PC-3 (cell line): ENCODE measurements around the gene CDK4. TPM values are rescaled to one million over a fixed set of nuclear protein-coding genes. Genes with fewer than 3 reads are reported as not detected.

ENCODE experiments used
- ATAC-seq: fragments of 200-7000 bp; cut with Tn5 transposase; 2 replicates; pipeline ENCODE4 v1.9.1; 2020; ENCODE audit warnings: mild to moderate bottlenecking, moderate library complexity
- BruUV-seq: library from RNA; stranded (reverse); fragments of 400-500 nt; replicated peaks from 2 replicates; lab custom pipeline; 2021; lab: Mats Ljungman, UMichigan
- CTCF ChIA-PET: fragments of 300-600 bp; sonication (Branson Sonifier 250); formaldehyde crosslinking; loops from one replicate; lab custom pipeline; 2022; ENCODE audit warnings: antibody characterized with exemption; lab: Charles Lee
- POLR2A ChIA-PET: fragments of 300-600 bp; sonication (Branson Sonifier 250); formaldehyde crosslinking; loops from one replicate; lab custom pipeline; 2022; ENCODE audit warnings: antibody characterized with exemption; ENCODE audit not compliant: unreplicated experiment; lab: Charles Lee
- DNase-seq: peaks from one replicate; pipeline ENCODE4 v3.0.0-alpha.2; 2015
- H2AFZ ChIP-seq: fragments of 300-600 bp; sonication (generic); 2 replicates; pipeline ENCODE4 v1.6.0; 2016; ENCODE audit warnings: antibody characterized with exemption, low read length
- H3F3A ChIP-seq: fragments of 300-600 bp; sonication (generic); one replicate; pipeline ENCODE4 v1.6.0; 2017; ENCODE audit warnings: antibody characterized with exemption, low read length, control low read depth, mild to moderate bottlenecking; ENCODE audit not compliant: unreplicated experiment
- H3K27ac ChIP-seq: fragments of 300-600 bp; sonication (generic); 2 replicates; pipeline ENCODE4 v1.5.1; 2016; ENCODE audit warnings: mild to moderate bottlenecking, low read length
- H3K27me3 ChIP-seq: fragments of 300-600 bp; sonication (generic); 2 replicates; pipeline ENCODE4 v1.6.1; 2016; ENCODE audit warnings: low read length, mixed read lengths
- H3K36me3 ChIP-seq: fragments of 300-600 bp; sonication (generic); 2 replicates; pipeline ENCODE4 v1.6.1; 2016; ENCODE audit warnings: low read depth, mixed run types, low read length, mixed read lengths
- H3K4me1 ChIP-seq: fragments of 300-600 bp; sonication (generic); 2 replicates; pipeline ENCODE4 v1.5.1; 2016; ENCODE audit warnings: low read length; ENCODE audit not compliant: insufficient read depth
- H3K4me2 ChIP-seq: fragments of 300-600 bp; sonication (generic); 2 replicates; pipeline ENCODE4 v1.6.0; 2016; ENCODE audit warnings: low read length
- H3K4me3 ChIP-seq: fragments of 300-600 bp; sonication (generic); 2 replicates; pipeline ENCODE4 v1.5.1; 2016; ENCODE audit warnings: mild to moderate bottlenecking, low read length, mixed read lengths
- H3K79me2 ChIP-seq: fragments of 300-600 bp; sonication (generic); 2 replicates; pipeline ENCODE4 v1.6.1; 2017; ENCODE audit warnings: low read length, mixed read lengths
- H3K9ac ChIP-seq: fragments of 300-600 bp; sonication (generic); 2 replicates; pipeline ENCODE4 v1.6.0; 2016; ENCODE audit warnings: mild to moderate bottlenecking, low read length
- H3K9me2 ChIP-seq: fragments of 300-600 bp; sonication (generic); replicated peaks from 2 replicates; pipeline ENCODE4 v1.6.1; 2016; ENCODE audit warnings: mixed run types, low read length, mixed read lengths
- H3K9me3 ChIP-seq: fragments of 300-600 bp; sonication (generic); 2 replicates; pipeline ENCODE4 v1.6.1; 2016; ENCODE audit warnings: low read length, mixed read lengths
- H4K20me1 ChIP-seq: fragments of 300-600 bp; sonication (generic); 2 replicates; pipeline ENCODE4 v1.6.1; 2016; ENCODE audit warnings: low read length, mixed read lengths
- EZH2 ChIP-seq: fragments of 300-600 bp; sonication (generic); IDR thresholded peaks from one replicate; pipeline ENCODE4 v1.6.1; 2017; ENCODE audit warnings: antibody characterized with exemption, mild to moderate bottlenecking, low read length; ENCODE audit not compliant: unreplicated experiment
- EZH2phosphoT487 ChIP-seq: fragments of 300-600 bp; sonication (generic); IDR thresholded peaks from 2 replicates; pipeline ENCODE4 v1.6.1; 2018; ENCODE audit warnings: mild to moderate bottlenecking, antibody characterized with exemption, low read length, borderline replicate concordance
- intact Hi-C: fragments of 100-400 bp; cut with micrococcal nuclease; formaldehyde crosslinking; loops from 2 replicates; pipeline ENCODE4 v1.9.0; 2023
- total RNA-seq: library from RNA; depleted of rRNA; stranded (reverse); fragments of >200 nt; gene quantifications from 2 replicates; pipeline ENCODE4 v1.2.3, GENCODE V29; 2014
- TF ChIP-seq, protein P1 (sequence below): fragments of 300-600 bp; sonication (generic); conservative IDR thresholded peaks from 2 replicates; pipeline ENCODE4 v1.5.1; 2017; ENCODE audit warnings: antibody characterized with exemption, low read depth, mild to moderate bottlenecking, low read length

CDK4 gene
- total RNA-seq, 1 experiment from 2014 or later: 212 TPM

DNA sequence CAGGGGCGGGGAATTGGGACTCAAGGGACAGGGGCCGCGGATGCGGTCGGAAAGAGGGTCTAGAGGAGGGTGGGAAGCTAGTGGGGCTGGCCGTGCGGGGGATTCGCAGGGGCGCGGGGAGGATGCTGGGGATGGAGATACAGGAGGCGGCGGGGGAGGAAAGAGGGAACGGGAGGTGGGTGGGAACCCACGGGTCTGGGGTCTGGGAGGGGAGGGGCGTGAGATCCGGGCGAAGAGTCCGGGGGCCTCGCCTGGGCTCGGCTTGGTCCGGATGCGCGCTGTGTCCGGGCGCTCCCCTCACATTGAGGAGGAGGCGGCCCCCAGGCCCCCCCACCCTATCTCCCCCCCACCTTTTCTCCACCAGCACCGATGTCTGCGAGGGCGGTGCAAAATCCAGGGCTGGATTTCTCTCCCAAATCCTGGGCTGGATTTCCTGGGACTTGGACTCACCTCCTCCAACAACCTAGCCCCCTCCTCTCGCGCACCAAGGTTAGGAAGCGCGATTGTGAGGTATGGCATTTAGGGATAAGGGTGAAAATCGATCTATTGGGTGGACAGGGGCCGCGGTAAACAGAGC is 13.4 kb downstream of the CDK4 start, which contains the start of gene AGAP2:
TSS of gene AGAP2 (minus strand) at position 82 of the 577 bp plus-strand sequence. CDS start 496 bp downstream, outside the sequence.
- intact Hi-C loops: no loop called here
- Histone ChIP-seq H3K4me2 (peak within 1 kb of the TSS; percentile 87), H2AFZ (no peak within 1 kb of the TSS), H3K9me3 (no peaks in the 10 kb centered on the region), H3K4me3 (peak within 1 kb of the TSS; percentile 64), H3K27me3 (peaks cover 50% of the 10 kb centered on the region), H3K9me2 (no peaks in the 10 kb centered on the region), H3K27ac (no peak within 1 kb of the TSS), H3K4me1 (peaks cover 17% of the 10 kb centered on the region), H3K36me3 (no peaks in the 10 kb centered on the region), H3K79me2 (no peaks in the 10 kb centered on the region), H4K20me1 (no peaks in the 10 kb centered on the region), H3F3A (no peaks in the 10 kb centered on the region), H3K9ac (no peak within 1 kb of the TSS)
- ATAC-seq (no peak), DNase-seq (no peak)
- no TSS peak for BruUV-seq
- CTCF ChIA-PET: no interaction called here
- TF ChIP-seq, protein P1, sequence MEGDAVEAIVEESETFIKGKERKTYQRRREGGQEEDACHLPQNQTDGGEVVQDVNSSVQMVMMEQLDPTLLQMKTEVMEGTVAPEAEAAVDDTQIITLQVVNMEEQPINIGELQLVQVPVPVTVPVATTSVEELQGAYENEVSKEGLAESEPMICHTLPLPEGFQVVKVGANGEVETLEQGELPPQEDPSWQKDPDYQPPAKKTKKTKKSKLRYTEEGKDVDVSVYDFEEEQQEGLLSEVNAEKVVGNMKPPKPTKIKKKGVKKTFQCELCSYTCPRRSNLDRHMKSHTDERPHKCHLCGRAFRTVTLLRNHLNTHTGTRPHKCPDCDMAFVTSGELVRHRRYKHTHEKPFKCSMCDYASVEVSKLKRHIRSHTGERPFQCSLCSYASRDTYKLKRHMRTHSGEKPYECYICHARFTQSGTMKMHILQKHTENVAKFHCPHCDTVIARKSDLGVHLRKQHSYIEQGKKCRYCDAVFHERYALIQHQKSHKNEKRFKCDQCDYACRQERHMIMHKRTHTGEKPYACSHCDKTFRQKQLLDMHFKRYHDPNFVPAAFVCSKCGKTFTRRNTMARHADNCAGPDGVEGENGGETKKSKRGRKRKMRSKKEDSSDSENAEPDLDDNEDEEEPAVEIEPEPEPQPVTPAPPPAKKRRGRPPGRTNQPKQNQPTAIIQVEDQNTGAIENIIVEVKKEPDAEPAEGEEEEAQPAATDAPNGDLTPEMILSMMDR: no peak
- TF ChIP-seq EZH2phosphoT487 (no peak), EZH2 (no peak)
- POLR2A ChIA-PET: no interaction called here

DNA sequence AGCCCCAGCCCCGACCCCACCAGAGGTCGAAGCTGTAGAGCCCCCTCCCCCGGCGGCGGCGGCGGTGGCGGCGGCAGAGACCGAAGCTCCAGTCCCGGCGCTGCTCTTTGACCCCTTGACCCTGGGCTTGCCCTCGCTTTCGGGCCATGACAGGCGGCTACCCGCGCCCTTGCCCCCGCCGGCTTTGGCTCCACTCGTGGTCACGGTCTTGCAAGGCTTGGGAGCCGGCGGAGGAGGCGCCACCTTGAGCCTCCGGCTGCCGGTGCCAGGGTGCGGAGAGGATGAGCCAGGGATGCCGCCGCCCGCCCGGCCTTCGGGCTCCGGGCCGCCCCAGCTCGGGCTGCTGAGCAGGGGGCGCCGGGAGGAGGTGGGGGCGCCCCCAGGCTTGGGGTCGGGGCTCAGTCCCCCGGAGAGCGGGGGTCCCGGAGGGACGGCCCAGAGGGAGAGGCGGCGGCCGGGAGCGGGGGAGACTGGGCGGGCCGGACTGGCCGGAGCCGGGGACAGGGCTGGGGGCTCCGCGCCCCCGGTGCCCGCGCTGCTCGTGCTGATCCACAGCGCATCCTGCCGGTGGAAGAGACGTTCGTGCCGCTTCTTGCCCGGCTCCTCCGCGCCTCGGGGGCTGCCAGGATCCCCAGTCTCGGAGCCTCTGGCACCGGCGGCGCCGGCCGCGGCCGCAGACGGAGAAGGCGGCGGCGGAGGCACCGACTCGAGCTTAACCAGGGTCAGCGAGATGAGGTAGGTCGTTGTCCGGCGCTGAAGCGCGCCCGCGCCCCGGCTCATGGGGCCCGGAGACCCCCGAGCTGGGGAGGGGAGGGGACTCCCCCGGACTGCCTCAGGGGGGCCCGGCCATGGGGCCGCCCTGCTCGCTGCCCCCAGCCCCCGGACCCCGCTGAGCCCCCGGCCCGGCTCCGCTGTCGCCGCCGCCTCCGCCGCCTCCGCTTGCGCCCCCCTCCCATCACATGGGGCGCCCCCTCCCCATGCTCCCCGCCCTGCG is 14.3 kb downstream of the CDK4 start:
- peaks cover 17% of the 10 kb centered on the region for H3K4me1 ChIP-seq
- TF ChIP-seq, protein P1: peak; percentile 9; the same call in 1 of the 2 replicates
- TF ChIP-seq EZH2phosphoT487 (peak; percentile 52; the same call in 1 of the 2 replicates), EZH2 (peak; percentile 94)
- H3K9me3 ChIP-seq: no peaks in the 10 kb centered on the region
- H4K20me1 ChIP-seq: no peaks in the 10 kb centered on the region
- CTCF ChIA-PET: no interaction called here
- H3K36me3 ChIP-seq: no peaks in the 10 kb centered on the region
- H3K4me2 ChIP-seq: peak overlapping the region; percentile 87
- DNase-seq: no peak
- H3K27me3 ChIP-seq: peaks cover 50% of the 10 kb centered on the region
- intact Hi-C loops: no loop called here
- H2AFZ ChIP-seq: no peak overlapping the region
- no peak overlapping the region for H3K27ac ChIP-seq
- no peaks in the 10 kb centered on the region for H3K9me2 ChIP-seq
- H3K9ac ChIP-seq: no peak overlapping the region
- POLR2A ChIA-PET: no interaction called here
- BruUV-seq: no TSS peak
- peak; percentile 7; the same call in 1 of the 2 replicates for ATAC-seq
- H3K4me3 ChIP-seq: peak overlapping the region; percentile 64
- H3F3A ChIP-seq: no peaks in the 10 kb centered on the region
- no peaks in the 10 kb centered on the region for H3K79me2 ChIP-seq
